GM23338 (cell line): Measurements from ENCODE around the gene PARD6B. TPM values are rescaled to one million over a fixed set of nuclear protein-coding genes. Genes with fewer than 3 reads are reported as not detected.
A peak's percentile ranks its signal among the peaks of the same experiment; 100 is the strongest.

Experiments used
- ATAC-seq: fragments of 200-7000 bp; cut with Tn5 transposase; 3 replicates; pipeline ENCODE4 v1.9.1; 2020
- DNase-seq: peaks from one replicate; pipeline ENCODE4 v3.0.0-alpha.2; 2015; ENCODE audit warnings: low spot score
- H2AFZ ChIP-seq: fragments of 200-600 bp; sonication (generic); 2 replicates; pipeline ENCODE4 v1.8.0; 2016; ENCODE audit warnings: antibody characterized with exemption, mild to moderate bottlenecking, moderate library complexity
- H3F3A ChIP-seq: fragments of 200-600 bp; sonication (generic); replicated peaks from 2 replicates; pipeline ENCODE4 v1.8.0; 2017; ENCODE audit warnings: antibody characterized with exemption, mixed run types, low read depth
- H3K27ac ChIP-seq: fragments of 200-600 bp; sonication (generic); 2 replicates; pipeline ENCODE4 v1.6.1; 2016; ENCODE audit warnings: low read depth
- H3K27me3 ChIP-seq: fragments of 200-600 bp; sonication (generic); 2 replicates; pipeline ENCODE4 v1.8.0; 2016; ENCODE audit warnings: mild to moderate bottlenecking, mixed run types, moderate library complexity; ENCODE audit not compliant: insufficient read depth
- H3K36me3 ChIP-seq: fragments of 200-600 bp; sonication (generic); 2 replicates; pipeline ENCODE4 v1.8.0; 2016; ENCODE audit warnings: mild to moderate bottlenecking; ENCODE audit not compliant: insufficient read depth
- H3K4me1 ChIP-seq: fragments of 200-600 bp; sonication (generic); 2 replicates; pipeline ENCODE4 v1.8.0; 2016; ENCODE audit warnings: mild to moderate bottlenecking, moderate library complexity; ENCODE audit not compliant: insufficient read depth
- H3K4me2 ChIP-seq: fragments of 200-600 bp; sonication (generic); 2 replicates; pipeline ENCODE4 v1.7.1; 2017; ENCODE audit warnings: mixed run types
- H3K4me3 ChIP-seq: fragments of 200-600 bp; sonication (generic); 2 replicates; pipeline ENCODE4 v1.6.1; 2016; ENCODE audit warnings: mixed run types
- H3K79me2 ChIP-seq: fragments of 200-600 bp; sonication (generic); replicated peaks from 2 replicates; pipeline ENCODE4 v1.8.0; 2017; ENCODE audit warnings: mild to moderate bottlenecking; ENCODE audit not compliant: insufficient read depth
- H3K9me2 ChIP-seq: fragments of 200-600 bp; sonication (generic); 2 replicates; pipeline ENCODE4 v1.8.0; 2017; ENCODE audit not compliant: insufficient read depth
- H4K20me1 ChIP-seq: fragments of 200-600 bp; sonication (generic); replicated peaks from 2 replicates; pipeline ENCODE4 v1.8.0; 2017; ENCODE audit warnings: mild to moderate bottlenecking; ENCODE audit not compliant: insufficient read depth
- H3K27ac Mint-ChIP-seq: 2 replicates; pipeline ENCODE4 v1.8.0; 2020; ENCODE audit warnings: inconsistent platforms, mild to moderate bottlenecking, moderate library complexity, mixed read lengths
- H3K27me3 Mint-ChIP-seq: 3 replicates; pipeline ENCODE4 v1.8.0; 2022; ENCODE audit warnings: low read depth, mild to moderate bottlenecking, moderate library complexity, mixed read lengths, inconsistent platforms; ENCODE audit not compliant: insufficient read depth, poor library complexity
- H3K36me3 Mint-ChIP-seq: 3 replicates; pipeline ENCODE4 v1.8.0; 2021; ENCODE audit warnings: low read depth, mild to moderate bottlenecking, inconsistent platforms, moderate library complexity, mixed read lengths
- H3K4me1 Mint-ChIP-seq: 3 replicates; pipeline ENCODE4 v1.8.0; 2020; ENCODE audit warnings: mild to moderate bottlenecking, inconsistent platforms, mixed read lengths
- H3K4me3 Mint-ChIP-seq: 3 replicates; pipeline ENCODE4 v1.8.0; 2021; ENCODE audit warnings: moderate library complexity, mild to moderate bottlenecking, inconsistent platforms, mixed read lengths
- H3K9me3 Mint-ChIP-seq: 3 replicates; pipeline ENCODE4 v1.8.0; 2020; ENCODE audit warnings: moderate library complexity, mild to moderate bottlenecking, inconsistent platforms, mixed read lengths
- CREB1 ChIP-seq: fragments of 250-450 bp; sonication (Bioruptor Pico); IDR thresholded peaks from 2 replicates; pipeline ENCODE4 v1.5.0; 2020; ENCODE audit warnings: low read depth, mild to moderate bottlenecking, moderate library complexity
- EZH2 ChIP-seq: fragments of 200-600 bp; sonication (generic); IDR thresholded peaks from one replicate; pipeline ENCODE4 v1.8.0; 2017; ENCODE audit warnings: antibody characterized with exemption, mild to moderate bottlenecking, low read depth; ENCODE audit not compliant: unreplicated experiment
- EZH2phosphoT487 ChIP-seq: fragments of 200-600 bp; sonication (generic); IDR thresholded peaks from one replicate; pipeline ENCODE4 v1.8.1; 2018; ENCODE audit warnings: antibody characterized with exemption; ENCODE audit not compliant: unreplicated experiment
- JUNB ChIP-seq: IDR thresholded peaks from one replicate; pipeline ENCODE4 v1.6.1; 2016; ENCODE audit warnings: antibody characterized with exemption; ENCODE audit not compliant: unreplicated experiment
- NANOG ChIP-seq: IDR thresholded peaks from 2 replicates; pipeline ENCODE4 v1.6.1; 2016; ENCODE audit warnings: antibody characterized with exemption, borderline replicate concordance
- POLR2AphosphoS5 ChIP-seq: IDR thresholded peaks from 2 replicates; pipeline ENCODE4 v1.6.1; 2016; ENCODE audit warnings: antibody characterized with exemption, low read depth
- STAT1 ChIP-seq: IDR thresholded peaks from one replicate; pipeline ENCODE4 v1.6.1; 2016; ENCODE audit warnings: antibody characterized with exemption; ENCODE audit not compliant: unreplicated experiment
- ZNF114 ChIP-seq: fragments of 250-450 bp; sonication (Bioruptor Pico); IDR thresholded peaks from 2 replicates; pipeline ENCODE4 v1.5.0; 2020; ENCODE audit warnings: mild to moderate bottlenecking, moderate library complexity
- ZNF331 ChIP-seq: fragments of 250-450 bp; sonication (Bioruptor Pico); IDR thresholded peaks from 2 replicates; pipeline ENCODE4 v1.5.0; 2020; ENCODE audit warnings: low read depth, mild to moderate bottlenecking, moderate library complexity
- polyA plus RNA-seq: library from polyadenylated mRNA; unstranded; fragments of >200 nt; fragmentation: Nextera tagmentation; extraction: Ambion mirVana; gene quantifications from 2 replicates; pipeline ENCODE4 v1.2.1, GENCODE V29; 2016
- total RNA-seq: library from RNA; depleted of rRNA; stranded (reverse); fragments of >200 nt; shearing (Covaris generic); gene quantifications from 2 replicates; pipeline ENCODE4 v1.2.3, GENCODE V29; 2014
- TF ChIP-seq, protein P1 (sequence below): IDR thresholded peaks from 2 replicates; pipeline ENCODE4 v1.6.1; 2016; ENCODE audit warnings: antibody characterized with exemption
- TF ChIP-seq, protein P2 (sequence below): IDR thresholded peaks from one replicate; pipeline ENCODE4 v1.6.1; 2018; ENCODE audit warnings: antibody characterized with exemption; ENCODE audit not compliant: unreplicated experiment
- TF ChIP-seq, protein P3 (sequence below), 2 experiments: fragments of 200-600 bp in 1 of 2; sonication (generic) in 1 of 2; conservative IDR thresholded peaks; 2 replicates each; pipeline versions ENCODE4 v1.5.1 to v1.6.1; 2016 to 2017; ENCODE audit warnings: antibody characterized with exemption in 2 of 2, low read depth in 2 of 2, mild to moderate bottlenecking in 2 of 2, moderate library complexity in 1 of 2
- TF ChIP-seq, protein P4 (sequence below): fragments of 250-450 bp; sonication (Bioruptor Pico); IDR thresholded peaks from 2 replicates; pipeline ENCODE4 v1.5.0; 2020; ENCODE audit warnings: mild to moderate bottlenecking, moderate library complexity

Gene PARD6B
- total and polyA plus RNA-seq, 2 experiments from 2014 or later, result 23.5 to 29.2 TPM

DNA sequence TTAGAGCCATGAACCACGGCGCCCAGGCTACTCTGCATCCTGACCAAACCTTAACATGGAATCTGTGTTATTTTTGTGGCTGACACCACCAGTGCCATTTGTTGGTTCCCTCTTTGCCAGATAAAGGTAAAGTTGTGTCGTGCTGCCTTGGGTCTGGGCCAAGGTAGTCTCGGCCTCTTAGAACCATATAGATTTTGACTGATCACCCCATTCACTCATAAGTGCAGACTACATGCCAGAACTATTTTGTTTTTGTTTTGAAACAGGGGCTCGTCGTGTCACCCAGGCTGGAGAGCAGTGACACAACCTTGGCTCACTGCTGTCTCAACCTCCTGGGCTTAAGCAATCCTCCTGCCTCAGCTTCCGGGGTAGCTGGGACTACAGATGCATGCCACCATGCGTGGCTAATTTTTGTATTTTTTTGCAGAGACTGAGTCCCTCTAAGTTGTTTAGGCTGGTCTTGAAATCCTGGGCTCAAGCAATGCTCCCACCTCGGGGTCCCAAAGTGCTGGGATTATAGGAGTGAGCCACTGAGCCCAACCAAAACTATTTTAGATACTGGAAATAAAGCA, 20.8 kb upstream of the PARD6B start:
- no peak overlapping the region for H3K4me3 Mint-ChIP-seq
- H3K27ac ChIP-seq, result no peak overlapping the region
- H3F3A ChIP-seq, result no peaks in the 10 kb centered on the region
- H3K27me3 ChIP-seq, result no peaks in the 10 kb centered on the region
- DNase-seq (no peak), ATAC-seq (no peak)
- TF ChIP-seq ZNF114 (CRISPR knock-in tag), result no peak
- TF ChIP-seq, protein P1, sequence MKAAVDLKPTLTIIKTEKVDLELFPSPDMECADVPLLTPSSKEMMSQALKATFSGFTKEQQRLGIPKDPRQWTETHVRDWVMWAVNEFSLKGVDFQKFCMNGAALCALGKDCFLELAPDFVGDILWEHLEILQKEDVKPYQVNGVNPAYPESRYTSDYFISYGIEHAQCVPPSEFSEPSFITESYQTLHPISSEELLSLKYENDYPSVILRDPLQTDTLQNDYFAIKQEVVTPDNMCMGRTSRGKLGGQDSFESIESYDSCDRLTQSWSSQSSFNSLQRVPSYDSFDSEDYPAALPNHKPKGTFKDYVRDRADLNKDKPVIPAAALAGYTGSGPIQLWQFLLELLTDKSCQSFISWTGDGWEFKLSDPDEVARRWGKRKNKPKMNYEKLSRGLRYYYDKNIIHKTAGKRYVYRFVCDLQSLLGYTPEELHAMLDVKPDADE, result no peak
- TF ChIP-seq, protein P2, sequence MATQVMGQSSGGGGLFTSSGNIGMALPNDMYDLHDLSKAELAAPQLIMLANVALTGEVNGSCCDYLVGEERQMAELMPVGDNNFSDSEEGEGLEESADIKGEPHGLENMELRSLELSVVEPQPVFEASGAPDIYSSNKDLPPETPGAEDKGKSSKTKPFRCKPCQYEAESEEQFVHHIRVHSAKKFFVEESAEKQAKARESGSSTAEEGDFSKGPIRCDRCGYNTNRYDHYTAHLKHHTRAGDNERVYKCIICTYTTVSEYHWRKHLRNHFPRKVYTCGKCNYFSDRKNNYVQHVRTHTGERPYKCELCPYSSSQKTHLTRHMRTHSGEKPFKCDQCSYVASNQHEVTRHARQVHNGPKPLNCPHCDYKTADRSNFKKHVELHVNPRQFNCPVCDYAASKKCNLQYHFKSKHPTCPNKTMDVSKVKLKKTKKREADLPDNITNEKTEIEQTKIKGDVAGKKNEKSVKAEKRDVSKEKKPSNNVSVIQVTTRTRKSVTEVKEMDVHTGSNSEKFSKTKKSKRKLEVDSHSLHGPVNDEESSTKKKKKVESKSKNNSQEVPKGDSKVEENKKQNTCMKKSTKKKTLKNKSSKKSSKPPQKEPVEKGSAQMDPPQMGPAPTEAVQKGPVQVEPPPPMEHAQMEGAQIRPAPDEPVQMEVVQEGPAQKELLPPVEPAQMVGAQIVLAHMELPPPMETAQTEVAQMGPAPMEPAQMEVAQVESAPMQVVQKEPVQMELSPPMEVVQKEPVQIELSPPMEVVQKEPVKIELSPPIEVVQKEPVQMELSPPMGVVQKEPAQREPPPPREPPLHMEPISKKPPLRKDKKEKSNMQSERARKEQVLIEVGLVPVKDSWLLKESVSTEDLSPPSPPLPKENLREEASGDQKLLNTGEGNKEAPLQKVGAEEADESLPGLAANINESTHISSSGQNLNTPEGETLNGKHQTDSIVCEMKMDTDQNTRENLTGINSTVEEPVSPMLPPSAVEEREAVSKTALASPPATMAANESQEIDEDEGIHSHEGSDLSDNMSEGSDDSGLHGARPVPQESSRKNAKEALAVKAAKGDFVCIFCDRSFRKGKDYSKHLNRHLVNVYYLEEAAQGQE, result no peak
- TF ChIP-seq EZH2phosphoT487, result no peak
- no peak for TF ChIP-seq CREB1
- TF ChIP-seq STAT1, result no peak
- no peak for TF ChIP-seq JUNB
- TF ChIP-seq, protein P3, sequence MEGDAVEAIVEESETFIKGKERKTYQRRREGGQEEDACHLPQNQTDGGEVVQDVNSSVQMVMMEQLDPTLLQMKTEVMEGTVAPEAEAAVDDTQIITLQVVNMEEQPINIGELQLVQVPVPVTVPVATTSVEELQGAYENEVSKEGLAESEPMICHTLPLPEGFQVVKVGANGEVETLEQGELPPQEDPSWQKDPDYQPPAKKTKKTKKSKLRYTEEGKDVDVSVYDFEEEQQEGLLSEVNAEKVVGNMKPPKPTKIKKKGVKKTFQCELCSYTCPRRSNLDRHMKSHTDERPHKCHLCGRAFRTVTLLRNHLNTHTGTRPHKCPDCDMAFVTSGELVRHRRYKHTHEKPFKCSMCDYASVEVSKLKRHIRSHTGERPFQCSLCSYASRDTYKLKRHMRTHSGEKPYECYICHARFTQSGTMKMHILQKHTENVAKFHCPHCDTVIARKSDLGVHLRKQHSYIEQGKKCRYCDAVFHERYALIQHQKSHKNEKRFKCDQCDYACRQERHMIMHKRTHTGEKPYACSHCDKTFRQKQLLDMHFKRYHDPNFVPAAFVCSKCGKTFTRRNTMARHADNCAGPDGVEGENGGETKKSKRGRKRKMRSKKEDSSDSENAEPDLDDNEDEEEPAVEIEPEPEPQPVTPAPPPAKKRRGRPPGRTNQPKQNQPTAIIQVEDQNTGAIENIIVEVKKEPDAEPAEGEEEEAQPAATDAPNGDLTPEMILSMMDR (conservative IDR thresholded peaks at IDR 0.05; ENCODE audit: low read depth in 2 of 2), result no peak
- no peak for TF ChIP-seq EZH2
- TF ChIP-seq NANOG, result no peak
- TF ChIP-seq, protein P4, sequence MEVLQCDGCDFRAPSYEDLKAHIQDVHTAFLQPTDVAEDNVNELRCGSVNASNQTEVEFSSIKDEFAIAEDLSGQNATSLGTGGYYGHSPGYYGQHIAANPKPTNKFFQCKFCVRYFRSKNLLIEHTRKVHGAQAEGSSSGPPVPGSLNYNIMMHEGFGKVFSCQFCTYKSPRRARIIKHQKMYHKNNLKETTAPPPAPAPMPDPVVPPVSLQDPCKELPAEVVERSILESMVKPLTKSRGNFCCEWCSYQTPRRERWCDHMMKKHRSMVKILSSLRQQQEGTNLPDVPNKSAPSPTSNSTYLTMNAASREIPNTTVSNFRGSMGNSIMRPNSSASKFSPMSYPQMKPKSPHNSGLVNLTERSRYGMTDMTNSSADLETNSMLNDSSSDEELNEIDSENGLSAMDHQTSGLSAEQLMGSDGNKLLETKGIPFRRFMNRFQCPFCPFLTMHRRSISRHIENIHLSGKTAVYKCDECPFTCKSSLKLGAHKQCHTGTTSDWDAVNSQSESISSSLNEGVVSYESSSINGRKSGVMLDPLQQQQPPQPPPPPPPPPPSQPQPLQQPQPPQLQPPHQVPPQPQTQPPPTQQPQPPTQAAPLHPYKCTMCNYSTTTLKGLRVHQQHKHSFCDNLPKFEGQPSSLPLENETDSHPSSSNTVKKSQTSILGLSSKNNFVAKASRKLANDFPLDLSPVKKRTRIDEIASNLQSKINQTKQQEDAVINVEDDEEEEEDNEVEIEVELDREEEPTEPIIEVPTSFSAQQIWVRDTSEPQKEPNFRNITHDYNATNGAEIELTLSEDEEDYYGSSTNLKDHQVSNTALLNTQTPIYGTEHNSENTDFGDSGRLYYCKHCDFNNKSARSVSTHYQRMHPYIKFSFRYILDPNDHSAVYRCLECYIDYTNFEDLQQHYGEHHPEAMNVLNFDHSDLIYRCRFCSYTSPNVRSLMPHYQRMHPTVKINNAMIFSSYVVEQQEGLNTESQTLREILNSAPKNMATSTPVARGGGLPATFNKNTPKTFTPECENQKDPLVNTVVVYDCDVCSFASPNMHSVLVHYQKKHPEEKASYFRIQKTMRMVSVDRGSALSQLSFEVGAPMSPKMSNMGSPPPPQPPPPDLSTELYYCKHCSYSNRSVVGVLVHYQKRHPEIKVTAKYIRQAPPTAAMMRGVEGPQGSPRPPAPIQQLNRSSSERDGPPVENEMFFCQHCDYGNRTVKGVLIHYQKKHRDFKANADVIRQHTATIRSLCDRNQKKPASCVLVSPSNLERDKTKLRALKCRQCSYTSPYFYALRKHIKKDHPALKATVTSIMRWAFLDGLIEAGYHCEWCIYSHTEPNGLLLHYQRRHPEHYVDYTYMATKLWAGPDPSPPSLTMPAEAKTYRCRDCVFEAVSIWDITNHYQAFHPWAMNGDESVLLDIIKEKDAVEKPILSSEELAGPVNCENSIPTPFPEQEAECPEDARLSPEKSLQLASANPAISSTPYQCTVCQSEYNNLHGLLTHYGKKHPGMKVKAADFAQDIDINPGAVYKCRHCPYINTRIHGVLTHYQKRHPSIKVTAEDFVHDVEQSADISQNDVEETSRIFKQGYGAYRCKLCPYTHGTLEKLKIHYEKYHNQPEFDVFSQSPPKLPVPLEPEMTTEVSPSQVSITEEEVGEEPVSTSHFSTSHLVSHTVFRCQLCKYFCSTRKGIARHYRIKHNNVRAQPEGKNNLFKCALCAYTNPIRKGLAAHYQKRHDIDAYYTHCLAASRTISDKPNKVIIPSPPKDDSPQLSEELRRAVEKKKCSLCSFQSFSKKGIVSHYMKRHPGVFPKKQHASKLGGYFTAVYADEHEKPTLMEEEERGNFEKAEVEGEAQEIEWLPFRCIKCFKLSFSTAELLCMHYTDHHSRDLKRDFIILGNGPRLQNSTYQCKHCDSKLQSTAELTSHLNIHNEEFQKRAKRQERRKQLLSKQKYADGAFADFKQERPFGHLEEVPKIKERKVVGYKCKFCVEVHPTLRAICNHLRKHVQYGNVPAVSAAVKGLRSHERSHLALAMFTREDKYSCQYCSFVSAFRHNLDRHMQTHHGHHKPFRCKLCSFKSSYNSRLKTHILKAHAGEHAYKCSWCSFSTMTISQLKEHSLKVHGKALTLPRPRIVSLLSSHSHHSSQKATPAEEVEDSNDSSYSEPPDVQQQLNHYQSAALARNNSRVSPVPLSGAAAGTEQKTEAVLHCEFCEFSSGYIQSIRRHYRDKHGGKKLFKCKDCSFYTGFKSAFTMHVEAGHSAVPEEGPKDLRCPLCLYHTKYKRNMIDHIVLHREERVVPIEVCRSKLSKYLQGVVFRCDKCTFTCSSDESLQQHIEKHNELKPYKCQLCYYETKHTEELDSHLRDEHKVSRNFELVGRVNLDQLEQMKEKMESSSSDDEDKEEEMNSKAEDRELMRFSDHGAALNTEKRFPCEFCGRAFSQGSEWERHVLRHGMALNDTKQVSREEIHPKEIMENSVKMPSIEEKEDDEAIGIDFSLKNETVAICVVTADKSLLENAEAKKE (CRISPR knock-in tag), result no peak
- TF ChIP-seq ZNF331 (CRISPR knock-in tag), result no peak
- no peak for TF ChIP-seq POLR2AphosphoS5
- peak overlapping the region; percentile 84; the same call in 1 of the 2 replicates for H2AFZ ChIP-seq
- no peaks in the 10 kb centered on the region for H3K9me2 ChIP-seq
- H3K36me3 ChIP-seq, result no peaks in the 10 kb centered on the region
- H3K4me2 ChIP-seq, result no peak overlapping the region
- H3K27ac Mint-ChIP-seq, result no peak overlapping the region; the same call in 1 of the 2 replicates
- peaks cover 23% of the 10 kb centered on the region for H3K4me1 Mint-ChIP-seq
- H4K20me1 ChIP-seq, result no peaks in the 10 kb centered on the region
- no peaks in the 10 kb centered on the region for H3K36me3 Mint-ChIP-seq
- H3K4me3 ChIP-seq, result no peak overlapping the region
- H3K9me3 Mint-ChIP-seq, result no peaks in the 10 kb centered on the region; the same call in 2 of the 3 replicates
- H3K4me1 ChIP-seq, result no peaks in the 10 kb centered on the region
- H3K27me3 Mint-ChIP-seq, result peaks cover 2% of the 10 kb centered on the region
- no peaks in the 10 kb centered on the region for H3K79me2 ChIP-seq
